ENCODE data around the gene CNDP1.
A peak's percentile ranks its signal among the peaks of the same experiment; 100 is the strongest.

The CNDP1 gene

DNA sequence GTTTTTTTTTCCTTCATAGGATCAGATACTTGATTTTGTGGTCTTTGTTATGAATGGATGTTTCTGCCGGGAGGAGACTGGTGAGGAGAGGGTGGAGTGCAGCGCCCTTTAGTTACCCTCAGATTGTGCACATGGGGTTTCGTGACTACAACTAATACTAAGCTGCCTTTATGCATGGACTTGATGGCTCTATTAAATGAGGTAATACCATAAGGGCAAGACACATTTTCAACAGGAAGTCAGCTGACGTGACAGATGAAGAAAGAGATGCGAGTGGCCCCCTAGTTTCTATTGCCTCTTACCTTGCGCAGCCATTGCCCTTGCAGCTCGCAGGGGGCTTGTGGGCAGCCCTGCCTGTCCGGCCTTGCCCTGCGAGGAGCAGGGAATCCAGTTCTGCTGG, 87.8 kb downstream of the CNDP1 start:
- no peak for DNase-seq

DNA sequence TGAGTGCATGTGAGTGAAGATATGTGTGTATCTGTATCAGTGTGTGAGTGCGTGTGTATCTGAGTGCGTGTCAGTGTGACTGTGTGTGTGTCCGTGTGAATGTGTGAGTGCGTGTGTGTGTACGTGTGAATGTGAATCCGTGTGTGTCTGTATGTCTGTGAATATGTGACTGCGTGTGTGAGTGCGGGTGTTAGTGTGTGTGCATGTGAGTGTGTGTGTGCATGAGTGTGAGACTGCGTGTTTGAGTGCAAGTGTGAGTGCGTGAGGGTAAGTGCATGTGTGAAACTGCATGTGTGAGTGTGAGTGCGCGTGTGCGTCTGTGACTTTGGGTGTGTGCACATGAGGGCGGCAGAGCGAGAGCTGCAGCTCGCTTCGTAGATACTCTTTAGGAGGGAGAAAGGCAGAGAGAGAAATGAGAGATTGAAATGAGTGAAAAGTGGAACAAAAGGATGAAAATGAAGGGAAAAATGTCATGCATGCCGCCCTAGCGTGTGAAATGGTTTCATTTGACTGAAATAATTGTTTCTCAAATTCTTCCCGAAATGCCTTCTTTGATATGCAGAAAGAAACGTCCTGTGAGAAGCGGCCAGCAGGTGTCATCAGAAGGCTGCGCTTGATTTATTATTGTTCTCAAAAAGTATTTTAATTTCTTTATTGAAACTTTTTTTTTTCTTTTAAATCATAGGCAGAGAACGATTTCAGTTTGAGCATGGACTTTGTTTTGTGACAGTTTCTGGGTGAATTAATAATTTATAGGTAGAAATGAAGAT, 88.9 kb downstream of the CNDP1 start:
- DNase-seq: peak in 4 of 51 donors; percentile 9 to 23 (median 17)

DNA sequence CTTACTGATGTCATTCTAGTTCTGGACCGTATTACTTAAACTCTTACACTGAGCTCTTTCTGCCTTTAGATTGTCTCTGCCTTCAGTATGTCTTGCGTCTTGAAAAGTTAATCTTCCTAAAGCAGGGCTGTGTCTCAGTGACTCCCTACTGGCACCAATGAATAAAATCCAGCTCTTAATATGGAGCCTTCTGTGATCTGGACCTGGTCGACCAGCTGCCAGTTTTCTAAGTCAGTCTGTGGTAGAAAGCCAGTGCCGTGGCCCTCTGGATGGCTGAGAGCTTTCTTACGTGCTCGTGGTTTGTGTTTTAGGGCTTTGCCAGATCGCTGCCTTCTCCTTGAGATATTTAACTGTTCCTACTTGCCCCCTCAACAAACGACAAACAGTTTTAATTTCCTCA, 90.2 kb downstream of the CNDP1 start:
- no peak for DNase-seq

DNA sequence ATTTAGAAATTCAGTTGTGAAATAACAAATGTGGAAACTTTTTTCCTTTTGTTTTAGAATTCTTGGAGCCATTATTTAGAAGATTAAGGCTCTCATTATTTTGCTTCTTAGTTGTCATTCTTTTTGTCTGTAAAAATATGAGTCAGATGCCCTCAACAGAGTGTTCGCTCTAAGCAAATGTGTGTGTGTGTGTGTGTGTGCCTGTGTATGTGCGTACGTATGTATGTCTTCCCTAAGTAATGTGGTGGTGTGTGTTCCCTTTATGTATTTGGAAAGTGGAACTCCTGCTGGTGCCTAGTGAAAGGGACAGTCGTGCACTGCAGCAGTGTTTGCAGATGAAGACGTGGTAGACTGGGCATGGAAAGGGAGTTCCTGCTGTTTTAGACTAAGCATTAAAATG, 90.9 kb downstream of the CNDP1 start:
- no peak for DNase-seq

DNA sequence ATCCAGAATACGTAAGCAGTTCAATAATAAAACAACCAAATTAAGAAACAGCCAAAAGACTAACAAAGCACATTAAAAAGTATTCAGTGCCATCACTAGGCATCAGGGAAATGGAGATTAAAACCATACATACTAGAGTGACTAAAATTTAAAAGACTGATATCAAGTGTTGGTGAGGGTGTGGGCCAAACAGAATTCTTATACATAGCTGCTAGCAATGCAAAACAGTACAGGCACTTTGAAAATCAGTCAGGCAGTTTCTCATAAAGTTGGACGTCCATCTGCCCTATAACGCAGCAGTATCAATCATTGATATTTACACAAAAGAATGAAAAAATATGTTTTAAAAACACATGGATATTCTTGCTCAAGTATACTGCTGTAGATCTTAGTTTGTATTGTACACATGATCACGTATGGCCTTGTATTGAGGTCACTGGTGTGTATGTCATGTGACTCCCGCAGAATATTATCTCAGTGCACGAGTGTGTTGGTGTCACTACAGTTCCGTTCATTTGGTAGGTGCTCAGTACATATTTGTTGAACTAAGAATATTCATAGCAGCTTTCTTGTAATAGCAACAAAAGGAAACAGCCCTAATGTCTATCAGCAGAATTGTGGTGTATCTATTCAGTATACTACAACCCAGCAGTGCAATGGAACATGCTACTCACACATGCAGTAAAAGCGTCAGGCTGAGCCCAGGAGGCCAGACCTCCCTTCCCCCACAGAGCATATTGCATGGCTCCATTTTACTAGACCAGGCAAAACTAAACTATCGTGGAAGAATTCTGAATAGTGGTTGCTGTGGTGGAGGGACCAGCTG, 92.0 kb downstream of the CNDP1 start:
- DNase-seq: no peak

DNA sequence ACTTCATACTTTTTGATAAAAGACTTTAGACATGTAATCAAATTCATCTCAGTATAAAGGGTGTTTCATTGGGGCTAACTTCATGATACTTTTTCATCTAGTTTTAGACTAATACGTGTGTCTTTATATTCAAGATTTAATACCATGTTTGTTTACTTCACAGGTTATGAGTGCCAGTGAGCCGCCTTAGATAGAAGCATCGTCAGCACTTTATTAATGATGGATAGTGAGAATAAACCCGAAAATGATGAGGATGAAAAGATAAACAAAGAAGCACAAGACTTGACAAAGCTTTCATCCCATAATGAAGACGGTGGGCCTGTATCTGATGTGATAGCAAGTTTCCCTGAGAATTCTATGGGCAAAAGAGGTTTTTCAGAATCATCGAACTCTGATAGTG, 96.5 kb downstream of the CNDP1 start:
- no peak for DNase-seq

DNA sequence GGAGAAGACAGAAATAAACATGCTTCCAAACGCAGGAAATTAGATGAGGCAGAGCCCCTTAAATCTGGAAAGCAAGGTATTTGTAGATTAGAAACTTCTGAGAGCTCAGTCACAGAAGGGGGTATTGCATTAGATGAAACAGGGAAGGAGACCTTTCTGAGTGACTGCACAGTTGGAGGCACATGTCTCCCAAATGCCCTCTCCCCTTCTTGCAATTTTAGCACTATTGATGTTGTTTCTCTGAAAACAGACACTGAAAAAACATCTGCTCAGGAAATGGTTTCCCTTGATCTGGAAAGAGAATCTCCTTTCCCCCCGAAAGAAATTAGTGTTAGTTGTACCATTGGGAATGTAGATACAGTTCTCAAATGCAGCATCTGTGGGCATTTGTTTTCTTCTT, 96.9 kb downstream of the CNDP1 start:
- DNase-seq: no peak

DNA sequence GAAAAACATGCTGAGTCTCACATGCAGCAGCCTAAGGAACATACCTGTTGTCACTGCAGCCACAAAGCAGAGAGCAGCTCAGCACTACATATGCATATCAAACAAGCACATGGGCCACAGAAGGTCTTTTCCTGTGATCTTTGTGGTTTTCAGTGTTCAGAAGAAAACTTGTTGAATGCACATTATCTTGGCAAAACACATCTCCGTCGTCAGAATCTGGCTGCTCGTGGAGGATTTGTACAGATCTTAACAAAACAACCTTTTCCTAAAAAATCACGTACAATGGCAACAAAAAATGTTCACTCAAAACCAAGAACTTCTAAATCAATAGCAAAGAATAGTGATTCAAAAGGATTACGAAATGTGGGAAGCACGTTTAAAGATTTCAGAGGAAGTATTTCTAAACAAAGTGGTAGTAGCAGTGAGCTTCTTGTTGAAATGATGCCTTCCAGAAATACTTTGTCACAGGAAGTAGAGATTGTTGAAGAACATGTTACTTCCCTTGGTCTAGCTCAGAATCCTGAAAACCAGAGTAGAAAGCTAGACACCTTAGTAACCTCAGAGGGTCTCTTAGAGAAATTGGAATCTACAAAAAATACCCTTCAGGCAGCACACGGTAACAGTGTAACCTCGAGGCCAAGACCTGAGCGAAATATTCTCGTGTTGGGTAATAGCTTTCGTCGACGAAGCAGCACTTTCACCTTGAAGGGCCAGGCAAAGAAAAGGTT, 97.5 kb downstream of the CNDP1 start:
- DNase-seq: no peak

DNA sequence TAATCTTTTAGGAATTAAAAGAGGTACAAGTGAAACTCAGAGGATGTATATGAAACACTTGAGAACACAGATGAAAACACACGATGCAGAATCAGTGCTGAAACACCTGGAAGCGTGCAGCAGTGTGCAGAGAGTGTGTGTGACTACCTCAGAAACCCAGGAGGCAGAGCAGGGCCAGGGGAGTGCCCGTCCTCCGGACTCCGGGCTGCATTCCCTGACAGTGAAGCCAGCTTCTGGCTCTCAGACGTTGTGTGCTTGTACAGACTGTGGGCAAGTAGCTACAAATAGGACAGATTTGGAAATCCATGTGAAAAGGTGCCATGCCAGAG, 98.0 kb downstream of the CNDP1 start:
- no peak for DNase-seq

DNA sequence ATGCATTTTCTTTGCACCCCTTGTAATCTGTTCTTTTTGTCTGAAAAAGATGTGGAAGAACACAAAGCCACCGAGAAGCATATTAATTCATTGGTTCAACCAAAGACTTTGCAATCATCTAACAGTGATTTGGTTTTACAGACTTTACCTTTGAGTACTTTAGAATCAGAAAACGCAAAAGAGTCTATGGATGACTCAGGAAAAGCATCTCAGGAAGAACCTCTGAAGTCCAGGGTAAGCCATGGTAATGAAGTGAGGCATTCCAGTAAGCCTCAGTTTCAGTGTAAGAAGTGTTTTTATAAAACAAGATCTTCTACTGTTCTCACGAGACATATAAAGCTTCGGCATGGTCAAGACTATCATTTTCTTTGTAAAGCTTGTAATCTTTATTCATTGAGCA, 98.6 kb downstream of the CNDP1 start:
- no peak for DNase-seq

DNA sequence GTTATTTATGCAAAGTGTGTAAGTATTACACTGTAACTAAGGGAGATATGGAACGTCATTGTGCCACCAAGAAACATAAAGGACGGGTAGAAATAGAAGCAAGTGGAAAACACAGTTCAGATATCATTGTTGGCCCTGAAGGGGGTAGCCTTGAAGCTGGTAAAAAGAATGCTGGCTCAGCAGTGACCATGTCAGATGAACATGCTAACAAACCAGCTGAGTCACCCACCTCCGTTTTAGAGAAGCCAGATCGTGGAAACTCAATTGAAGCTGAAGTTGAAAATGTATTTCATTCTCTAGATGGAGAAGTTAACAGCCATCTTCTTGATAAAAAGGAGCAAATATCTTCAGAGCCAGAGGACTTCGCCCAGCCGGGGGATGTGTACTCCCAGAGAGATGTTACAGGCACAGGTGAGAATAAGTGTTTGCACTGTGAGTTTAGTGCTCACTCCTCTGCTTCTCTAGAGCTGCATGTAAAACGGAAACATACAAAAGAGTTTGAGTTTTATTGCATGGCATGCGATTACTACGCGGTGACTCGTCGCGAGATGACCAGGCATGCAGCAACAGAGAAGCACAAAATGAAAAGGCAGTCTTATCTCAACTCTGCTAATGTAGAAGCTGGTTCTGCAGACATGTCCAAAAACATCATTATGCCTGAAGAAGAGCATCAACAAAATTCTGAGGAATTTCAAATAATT, 99.5 kb downstream of the CNDP1 start:
- DNase-seq: no peak

DNA sequence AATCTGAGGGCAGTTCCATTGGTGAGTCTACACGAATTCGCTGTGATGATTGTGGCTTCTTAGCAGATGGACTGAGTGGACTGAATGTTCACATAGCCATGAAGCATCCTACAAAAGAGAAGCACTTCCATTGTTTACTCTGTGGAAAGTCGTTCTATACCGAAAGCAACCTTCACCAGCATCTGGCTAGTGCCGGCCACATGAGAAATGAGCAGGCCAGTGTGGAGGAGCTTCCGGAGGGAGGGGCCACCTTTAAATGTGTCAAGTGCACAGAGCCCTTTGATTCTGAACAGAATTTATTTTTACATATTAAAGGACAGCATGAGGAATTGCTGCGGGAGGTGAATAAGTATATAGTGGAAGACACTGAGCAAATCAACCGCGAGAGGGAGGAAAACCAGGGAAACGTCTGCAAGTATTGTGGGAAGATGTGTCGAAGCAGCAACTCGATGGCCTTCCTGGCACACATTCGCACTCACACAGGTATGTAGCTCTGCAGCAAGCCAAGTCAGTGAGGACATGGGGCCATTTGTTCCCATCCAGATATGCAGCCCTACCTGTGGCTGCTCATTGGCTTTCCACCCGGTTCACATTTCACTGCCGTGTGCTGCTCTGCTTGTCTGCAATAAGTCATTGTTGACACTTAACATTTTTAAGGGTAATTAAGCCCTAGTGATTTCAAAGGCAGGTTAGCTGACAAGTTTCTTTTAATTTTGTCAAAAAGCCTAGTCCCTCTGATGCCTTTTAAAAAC, 101.1 kb downstream of the CNDP1 start:
- DNase-seq: no peak

Data from hypothalamus (tissue), 51 donors.